Measurements from ENCODE around the gene LIMD2. TPM values are rescaled to one million over a fixed set of nuclear protein-coding genes. Genes with fewer than 3 reads are reported as not detected.
"Not testable (repeated sequence)": the region's sequence is repeated elsewhere in the genome, so short reads cannot be mapped to it uniquely, and the experiment has no call there.

Gene LIMD2
- 20.7 TPM for total RNA-seq

- peak; percentile 80 for DNase-seq (ENCODE audit: low spot score)
- ATAC-seq = no peak
- intact Hi-C loops (cut with DNase I) = no loop called here
Measured at GRCh38 chr17:63699638-63700527, at the start of gene LIMD2. Gene LIMD2, minus strand, starts transcription at chr17:63700125. Its CDS starts 827 bp downstream, at chr17:63699298.

- peak; percentile 99 for DNase-seq (ENCODE audit: low spot score)
Measured at GRCh38 chr17:63741408-63742173, 41.7 kb upstream of the LIMD2 start, which contains the start of gene STRADA. Gene STRADA, minus strand, starts transcription at chr17:63741799. Its CDS starts 13,430 bp downstream, at chr17:63728369.

GRCh38 chr17:63741143-63741407 lies 41.1 kb upstream of the LIMD2 start:
- intact Hi-C loops (cut with DNase I) = no loop called here
- DNase-seq (ENCODE audit: low spot score) = no peak
- no peak for ATAC-seq

More at GRCh38 chr17:63741408-63742173, 41.7 kb upstream of the LIMD2 start, which contains the start of gene STRADA:
- ATAC-seq = peak; percentile 100
- intact Hi-C loops (cut with DNase I) = no loop called here

- intact Hi-C loops (cut with DNase I) = no loop called here
- ATAC-seq (no peak), DNase-seq (ENCODE audit: low spot score) (no peak)
Measured at GRCh38 chr17:63740464-63741142, 40.7 kb upstream of the LIMD2 start.

GRCh38 chr17:63735691-63736090 lies 35.8 kb upstream of the LIMD2 start:
- DNase-seq (ENCODE audit: low spot score) (no peak), ATAC-seq (no peak)
- intact Hi-C loops (cut with DNase I) = no loop called here

- intact Hi-C loops (cut with DNase I) = no loop called here
- ATAC-seq (no peak), DNase-seq (ENCODE audit: low spot score) (no peak)
Measured at GRCh38 chr17:63722403-63722802, 22.5 kb upstream of the LIMD2 start.

GRCh38 chr17:63720194-63720593 lies 20.3 kb upstream of the LIMD2 start:
- DNase-seq (ENCODE audit: low spot score); intact Hi-C loops (cut with DNase I); ATAC-seq: not testable (repeated sequence)

- DNase-seq (ENCODE audit: low spot score) = no peak
- ATAC-seq = peak; percentile 46
- intact Hi-C loops (cut with DNase I) = no loop called here
Measured at GRCh38 chr17:63718988-63719387, 19.1 kb upstream of the LIMD2 start.

GRCh38 chr17:63716426-63716825 lies 16.5 kb upstream of the LIMD2 start:
- no peak for ATAC-seq
- intact Hi-C loops (cut with DNase I) = no loop called here
- no peak for DNase-seq (ENCODE audit: low spot score)

GRCh38 chr17:63714550-63715277 lies 14.8 kb upstream of the LIMD2 start:
- peak; percentile 39 for ATAC-seq
- intact Hi-C loops (cut with DNase I) = no loop called here
- no peak for DNase-seq (ENCODE audit: low spot score)

- intact Hi-C loops (cut with DNase I) = loop anchor here (2.0 kb wide), 1 partner anchor 64 kb away; the partner anchor contains the start of gene CCDC47
- DNase-seq (ENCODE audit: low spot score) (peak; percentile 35), ATAC-seq (no peak)
Measured at GRCh38 chr17:63709110-63709509, 9.2 kb upstream of the LIMD2 start.

- intact Hi-C loops (cut with DNase I) = no loop called here
- no peak for ATAC-seq
Measured at GRCh38 chr17:63707151-63707550, 7.2 kb upstream of the LIMD2 start.

GRCh38 chr17:63706336-63707082 lies 6.6 kb upstream of the LIMD2 start:
- ATAC-seq (no peak), DNase-seq (ENCODE audit: low spot score) (no peak)
- intact Hi-C loops (cut with DNase I) = no loop called here

More at GRCh38 chr17:63707151-63707550, 7.2 kb upstream of the LIMD2 start:
- peak; percentile 45 for DNase-seq (ENCODE audit: low spot score)

GRCh38 chr17:63705657-63706056 lies 5.7 kb upstream of the LIMD2 start:
- intact Hi-C loops (cut with DNase I) = no loop called here
- ATAC-seq (no peak), DNase-seq (ENCODE audit: low spot score) (no peak)

- no peak for ATAC-seq
Measured at GRCh38 chr17:63704836-63705235, 4.9 kb upstream of the LIMD2 start.

GRCh38 chr17:63704259-63704576 lies 4.3 kb upstream of the LIMD2 start:
- intact Hi-C loops (cut with DNase I) = no loop called here
- no peak for ATAC-seq
- DNase-seq (ENCODE audit: low spot score) = no peak

More at GRCh38 chr17:63704836-63705235, 4.9 kb upstream of the LIMD2 start:
- DNase-seq (ENCODE audit: low spot score) = no peak
- intact Hi-C loops (cut with DNase I) = no loop called here

- intact Hi-C loops (cut with DNase I) = no loop called here
- ATAC-seq (no peak), DNase-seq (ENCODE audit: low spot score) (no peak)
Measured at GRCh38 chr17:63703556-63704258, 3.8 kb upstream of the LIMD2 start.

- ATAC-seq (no peak), DNase-seq (ENCODE audit: low spot score) (peak; percentile 42)
- intact Hi-C loops (cut with DNase I) = no loop called here
Measured at GRCh38 chr17:63703029-63703428, 3.1 kb upstream of the LIMD2 start.
